ENCODE data around the gene TLNRD1.

The TLNRD1 gene

DNA sequence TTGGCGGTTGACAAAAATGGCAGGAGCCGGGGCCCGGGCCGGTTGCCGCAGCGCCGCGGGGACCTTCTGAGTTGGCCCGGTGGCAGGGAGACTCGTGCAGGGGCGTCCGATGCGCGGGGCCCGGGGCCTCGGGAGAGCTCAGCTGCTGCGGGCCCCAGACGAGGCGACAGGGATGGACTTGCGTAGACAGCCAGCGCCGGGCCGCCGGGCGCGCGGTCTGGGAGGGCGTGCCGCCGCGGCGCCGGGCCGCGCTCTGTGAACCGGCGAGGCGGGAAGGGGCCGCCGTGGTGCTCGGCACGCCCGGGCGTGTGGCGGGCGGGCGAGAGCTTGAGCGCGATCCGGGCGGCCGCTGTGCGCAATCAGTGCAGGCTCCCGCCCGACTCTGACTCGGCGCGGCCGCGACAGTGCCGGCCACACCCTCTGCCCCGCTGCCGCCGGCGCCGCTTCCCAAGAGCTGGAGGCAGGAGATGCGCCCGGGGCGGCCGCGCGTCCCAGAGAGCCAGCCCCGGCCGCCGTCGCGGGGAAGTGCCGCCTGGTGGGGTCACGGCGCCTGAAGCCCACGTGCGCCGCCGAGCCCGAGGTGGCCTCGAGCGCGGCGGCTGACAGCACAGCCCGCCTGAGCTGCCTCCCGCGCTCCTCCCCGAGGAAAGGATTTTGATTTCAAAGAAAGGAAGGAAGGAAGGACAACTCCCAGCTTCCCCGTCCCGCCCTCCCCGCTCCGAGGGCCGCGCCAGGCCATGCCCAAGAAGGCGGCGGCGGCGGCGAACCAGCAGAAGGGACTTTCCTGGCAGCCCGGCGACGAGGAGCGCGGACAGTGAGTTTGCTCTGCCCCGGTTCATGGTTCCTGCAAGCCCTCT lies 657 bp downstream of the TLNRD1 start:
- H3K36me3 Mint-ChIP-seq (ENCODE audit: low read depth): peaks cover 16% of the 10 kb centered on the region
- H3K27me3 Mint-ChIP-seq (ENCODE audit: low read depth, poor library complexity): peaks cover 3% of the 10 kb centered on the region
- H3K4me3 Mint-ChIP-seq: peak overlapping the region; percentile 95
- no peak for TF ChIP-seq CTCF (IDR thresholded peaks at IDR 0.05)
- peaks cover 6% of the 10 kb centered on the region for H3K9me3 Mint-ChIP-seq
- H3K4me1 Mint-ChIP-seq: peaks cover 27% of the 10 kb centered on the region
- H3K27ac Mint-ChIP-seq: no peak overlapping the region
- peak; percentile 65 for DNase-seq

GRCh38 chr15:81002009-81002330 lies 1.2 kb downstream of the TLNRD1 start:
- Mint-ChIP-seq H3K9me3 (peaks cover 5% of the 10 kb centered on the region), H3K4me1 (peaks cover 27% of the 10 kb centered on the region), H3K36me3 (ENCODE audit: low read depth) (peaks cover 17% of the 10 kb centered on the region), H3K27ac (no peak overlapping the region), H3K27me3 (ENCODE audit: low read depth, poor library complexity) (peaks cover 3% of the 10 kb centered on the region), H3K4me3 (peak overlapping the region; percentile 77)
- DNase-seq: no peak
- TF ChIP-seq CTCF (IDR thresholded peaks at IDR 0.05): no peak

- DNase-seq: no peak
- no peak for TF ChIP-seq CTCF (IDR thresholded peaks at IDR 0.05)
- peaks cover 3% of the 10 kb centered on the region for H3K27me3 Mint-ChIP-seq (ENCODE audit: low read depth, poor library complexity)
Measured at GRCh38 chr15:81002331-81003096, 1.8 kb downstream of the TLNRD1 start.

GRCh38 chr15:81003097-81003350 lies 2.3 kb downstream of the TLNRD1 start:
- TF ChIP-seq CTCF (IDR thresholded peaks at IDR 0.05): no peak
- Mint-ChIP-seq H3K9me3 (no peaks in the 10 kb centered on the region), H3K36me3 (ENCODE audit: low read depth) (peaks cover 21% of the 10 kb centered on the region), H3K4me3 (peak overlapping the region; percentile 64), H3K4me1 (peaks cover 27% of the 10 kb centered on the region), H3K27ac (no peak overlapping the region), H3K27me3 (ENCODE audit: low read depth, poor library complexity) (peaks cover 3% of the 10 kb centered on the region)
- no peak for DNase-seq

More at GRCh38 chr15:81002331-81003096, 1.8 kb downstream of the TLNRD1 start:
- Mint-ChIP-seq H3K4me1 (peaks cover 27% of the 10 kb centered on the region), H3K27ac (no peak overlapping the region), H3K4me3 (peak overlapping the region; percentile 62), H3K36me3 (ENCODE audit: low read depth) (peaks cover 21% of the 10 kb centered on the region), H3K9me3 (no peaks in the 10 kb centered on the region)

DNA sequence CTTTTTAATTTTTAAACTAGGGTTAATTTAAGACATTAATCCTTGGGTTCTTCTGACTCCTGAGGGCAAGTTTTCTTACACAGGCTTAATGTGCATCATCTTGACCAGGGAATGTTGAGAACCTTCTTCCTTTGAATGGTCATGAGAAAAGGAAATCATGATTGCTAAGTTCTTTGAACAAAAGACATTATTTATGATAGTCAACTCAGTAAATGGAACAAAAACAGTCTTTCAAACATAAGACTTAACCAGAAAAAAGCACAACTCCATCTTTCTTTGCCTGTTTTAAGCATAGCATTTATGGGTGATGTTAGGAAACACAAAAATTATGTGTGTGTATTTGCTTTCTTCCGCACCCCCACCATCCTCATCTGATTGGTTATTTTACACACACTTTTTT lies 5.4 kb downstream of the TLNRD1 start:
- Mint-ChIP-seq H3K27me3 (ENCODE audit: low read depth, poor library complexity) (peaks cover 3% of the 10 kb centered on the region), H3K36me3 (ENCODE audit: low read depth) (peaks cover 21% of the 10 kb centered on the region)

More for the DNA sequence above, 5.4 kb downstream of the TLNRD1 start:
- Mint-ChIP-seq H3K27ac (no peak overlapping the region), H3K9me3 (no peaks in the 10 kb centered on the region), H3K4me3 (no peak overlapping the region), H3K4me1 (peaks cover 17% of the 10 kb centered on the region)
- DNase-seq: no peak
- TF ChIP-seq CTCF (IDR thresholded peaks at IDR 0.05): no peak
